WI38 (cell line): ENCODE data around the gene C6orf141.
"Not testable (repeated sequence)": the region's sequence is repeated elsewhere in the genome, so short reads cannot be mapped to it uniquely, and the experiment has no call there.

Experiments used
- H3K4me3 ChIP-seq: 2 replicates; pipeline ENCODE4 v1.5.1; 2011; ENCODE audit warnings: low read depth, mild to moderate bottlenecking, control low read depth, low read length
- CTCF ChIP-seq: IDR thresholded peaks from 2 replicates; pipeline ENCODE4 v1.5.1; 2012; ENCODE audit warnings: low read depth, mild to moderate bottlenecking, control low read depth, low read length

The C6orf141 gene

GRCh38 chr6:49579649-49580048 lies 29.2 kb downstream of the C6orf141 start:
- H3K4me3 ChIP-seq: no peak overlapping the region
- TF ChIP-seq CTCF: no peak

GRCh38 chr6:49582529-49582928 lies 32.1 kb downstream of the C6orf141 start:
- TF ChIP-seq CTCF: no peak
- no peak overlapping the region for H3K4me3 ChIP-seq

- H3K4me3 ChIP-seq: not testable (repeated sequence)
Observed at GRCh38 chr6:49587262-49587661, 36.8 kb downstream of the C6orf141 start.
